ENCODE measurements around the gene DRD3.

The DRD3 gene

GRCh38 chr3:114115143-114115542 lies 63.7 kb downstream of the DRD3 start:
- DNase-seq, result no peak

DNA sequence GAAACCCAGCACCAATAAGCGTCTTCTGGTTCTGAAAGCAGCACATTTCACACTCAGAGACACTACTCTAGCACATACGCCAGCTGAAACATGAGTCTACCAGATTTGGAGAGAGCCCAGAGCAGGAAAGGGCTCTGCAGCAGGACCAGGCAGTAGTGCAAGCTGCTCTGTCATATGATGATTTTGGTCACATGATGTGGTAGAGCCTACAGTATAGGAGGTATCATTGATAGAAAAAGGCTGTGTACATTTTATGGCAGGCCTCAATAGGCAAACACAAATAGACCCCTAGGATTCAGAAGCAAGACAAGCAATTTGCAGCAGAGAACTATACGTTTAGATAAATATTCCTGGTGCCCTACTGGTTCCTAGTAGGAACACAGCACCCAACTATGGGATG lies 64.1 kb downstream of the DRD3 start:
- no peak for DNase-seq

DNA sequence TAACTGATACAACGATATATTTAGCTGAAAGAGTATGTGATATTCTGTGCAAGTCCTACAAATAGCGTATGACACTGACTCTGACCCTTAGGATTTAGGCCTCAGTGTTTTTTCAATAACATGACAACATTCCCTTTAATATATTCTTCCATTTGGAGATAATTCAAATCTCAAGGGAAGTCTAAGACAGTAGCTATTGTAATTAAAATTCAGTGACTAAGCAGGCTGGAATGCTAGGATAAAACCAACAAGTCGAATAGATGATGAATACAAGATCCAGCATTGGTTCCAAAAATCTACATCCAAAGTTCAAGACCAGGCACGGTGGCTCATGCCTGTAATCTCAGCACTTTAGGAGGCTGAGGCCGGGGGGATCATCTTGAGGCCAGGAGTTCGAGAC lies 66.2 kb downstream of the DRD3 start:
- DNase-seq, result no peak

GRCh38 chr3:114111060-114111770 lies 67.6 kb downstream of the DRD3 start:
- DNase-seq, result no peak

GRCh38 chr3:114110439-114110838 lies 68.4 kb downstream of the DRD3 start:
- no peak for DNase-seq

DNA sequence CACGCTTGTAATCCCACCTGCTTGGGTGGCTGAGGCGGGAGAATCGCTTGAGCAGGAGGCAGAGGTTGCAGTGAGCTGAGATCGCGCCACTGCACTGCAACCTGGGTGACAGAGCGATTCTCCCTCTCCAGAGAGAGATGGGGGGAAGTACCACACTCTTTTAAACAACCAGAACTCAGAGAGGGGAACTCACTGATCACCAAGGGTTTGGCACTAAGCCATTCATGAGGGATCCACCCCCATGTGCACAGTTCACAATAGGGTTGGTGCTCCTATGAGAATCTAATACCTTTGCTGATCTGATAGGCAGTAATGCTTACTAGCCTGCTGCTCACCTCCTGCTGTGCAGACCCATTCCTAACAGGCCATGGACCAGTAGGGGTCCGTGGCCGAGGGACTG lies 70.7 kb downstream of the DRD3 start:
- no peak for DNase-seq

- no peak for DNase-seq
These were observed 74.4 kb downstream of the DRD3 start for GRCh38 chr3:114104414-114104813.

DNA sequence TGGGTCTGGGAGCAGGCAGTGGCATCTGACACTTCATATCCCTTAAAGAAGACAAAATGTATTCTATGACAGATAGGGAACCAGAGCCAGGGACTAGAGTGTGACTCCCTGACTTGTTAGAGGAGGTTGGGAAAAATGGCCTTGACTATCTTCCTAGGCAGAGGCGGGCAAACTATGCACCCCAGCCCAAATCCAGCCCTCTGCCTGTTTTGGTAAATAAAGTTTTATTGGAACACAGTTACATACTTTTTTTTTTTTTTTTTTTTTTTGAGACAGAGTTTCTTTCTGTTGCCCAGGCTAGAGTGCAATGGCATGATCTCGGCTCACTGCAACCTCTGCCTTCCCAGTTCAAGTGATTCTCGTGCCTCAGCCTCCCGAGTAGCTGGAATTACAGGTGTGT lies 75.0 kb downstream of the DRD3 start:
- DNase-seq, result no peak

- no peak for DNase-seq
These were observed 75.7 kb downstream of the DRD3 start for GRCh38 chr3:114103181-114103580.

GRCh38 chr3:114101101-114101500 lies 77.8 kb downstream of the DRD3 start:
- DNase-seq, result no peak

DNA sequence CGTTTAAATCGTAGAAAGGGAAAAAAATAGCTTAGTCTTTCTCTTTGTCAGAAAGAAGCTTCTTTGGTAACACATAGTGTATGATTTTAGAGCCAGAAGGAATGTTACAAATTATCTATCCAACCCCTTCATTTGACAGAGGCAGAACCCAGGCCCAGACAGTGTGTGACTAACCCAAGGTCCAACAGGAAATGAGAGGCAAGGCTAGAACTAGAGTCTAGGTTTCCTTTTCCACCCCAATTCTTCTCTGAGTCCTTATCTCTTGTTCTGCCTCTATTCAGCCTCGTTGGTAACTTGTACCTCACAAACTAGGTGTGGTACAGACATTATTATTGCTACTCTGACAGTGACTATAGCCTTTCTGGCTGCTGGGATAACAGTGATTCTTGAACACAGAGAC lies 83.1 kb downstream of the DRD3 start:
- no peak for DNase-seq

DNA sequence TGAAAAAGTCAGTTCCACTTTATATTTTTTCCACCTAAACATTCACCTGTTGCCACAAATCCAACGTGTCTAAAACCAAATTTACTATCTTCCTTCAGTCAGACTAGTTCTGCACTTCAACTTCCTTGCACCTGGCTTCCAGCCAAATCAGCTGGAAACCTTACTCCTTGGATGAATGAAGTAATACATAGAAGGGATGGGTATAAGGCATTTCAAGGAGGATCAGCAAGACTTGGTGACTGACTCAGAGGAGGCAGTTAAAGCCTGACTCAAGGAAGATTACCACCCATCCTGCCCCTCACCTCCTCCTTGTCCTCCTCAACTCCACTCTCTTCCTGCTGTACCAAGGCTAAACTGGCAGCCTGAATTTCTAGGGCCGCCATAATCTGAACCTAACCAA lies 85.3 kb downstream of the DRD3 start:
- DNase-seq, result no peak

GRCh38 chr3:114093016-114093380 lies 85.9 kb downstream of the DRD3 start:
- no peak for DNase-seq

GRCh38 chr3:114092151-114093015 lies 86.5 kb downstream of the DRD3 start:
- no peak for DNase-seq

DNA sequence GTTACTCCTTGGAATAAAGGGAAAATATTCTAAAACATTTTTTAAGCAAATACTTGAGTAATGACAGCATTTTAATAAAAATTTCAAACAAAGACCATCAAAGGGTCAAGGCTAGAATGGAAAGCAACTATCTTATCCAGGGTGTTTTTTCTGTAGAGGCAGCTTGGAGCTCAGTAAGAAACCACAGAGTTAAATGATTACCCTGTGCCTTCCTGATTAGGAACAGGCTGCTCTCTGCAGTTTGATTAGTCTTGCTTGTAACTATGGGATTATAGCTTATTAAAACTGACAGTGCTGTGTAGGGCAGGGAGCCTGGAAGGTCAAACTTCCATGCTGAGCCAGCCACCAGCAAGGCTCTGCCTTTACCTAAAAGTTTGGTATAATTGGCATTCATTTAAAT lies 89.2 kb downstream of the DRD3 start:
- no peak for DNase-seq

- no peak for DNase-seq
These were observed 92.5 kb downstream of the DRD3 start for GRCh38 chr3:114086356-114086755.

DNA sequence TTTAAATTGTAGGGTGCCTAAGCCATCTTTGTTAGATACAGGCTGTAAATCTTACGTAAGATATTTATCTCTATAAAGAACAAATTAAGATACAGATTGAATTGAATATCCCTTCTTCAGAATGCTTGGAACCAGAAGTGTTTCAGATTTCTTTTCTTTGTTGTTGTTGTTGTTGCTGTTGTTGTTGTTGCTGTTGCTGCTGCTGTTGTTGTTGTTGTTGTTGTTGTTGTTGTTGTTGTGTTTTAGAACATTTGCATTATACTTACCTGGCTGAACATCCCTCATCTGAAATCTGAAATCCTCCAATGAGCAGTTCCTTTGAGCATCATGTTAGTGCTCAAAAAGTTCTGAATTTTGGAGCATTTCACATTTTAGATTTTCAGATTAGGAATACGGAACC lies 95.7 kb downstream of the DRD3 start:
- DNase-seq, result no peak

GRCh38 chr3:114081037-114081436 lies 97.8 kb downstream of the DRD3 start:
- no peak for DNase-seq

- DNase-seq, result no peak
These were observed 98.7 kb downstream of the DRD3 start for GRCh38 chr3:114080201-114080600.

DNA sequence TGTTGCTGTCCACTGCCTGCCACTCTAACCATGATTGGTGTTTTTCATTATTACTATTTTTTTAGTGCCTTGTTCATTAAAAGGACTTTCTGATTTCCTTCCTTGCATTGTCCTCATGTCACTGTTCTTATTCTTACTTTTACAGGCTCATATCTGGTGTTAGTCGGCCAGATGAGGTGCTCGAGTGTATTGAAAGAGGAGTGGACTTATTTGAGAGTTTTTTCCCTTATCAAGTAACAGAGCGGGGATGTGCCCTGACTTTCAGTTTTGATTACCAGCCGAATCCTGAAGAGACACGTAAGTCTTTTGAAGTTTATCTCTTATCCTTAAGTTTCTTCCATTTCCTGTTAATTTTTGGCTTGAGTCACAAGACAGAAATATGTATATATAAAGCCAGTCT lies 99.1 kb downstream of the DRD3 start:
- no peak for DNase-seq

DNA sequence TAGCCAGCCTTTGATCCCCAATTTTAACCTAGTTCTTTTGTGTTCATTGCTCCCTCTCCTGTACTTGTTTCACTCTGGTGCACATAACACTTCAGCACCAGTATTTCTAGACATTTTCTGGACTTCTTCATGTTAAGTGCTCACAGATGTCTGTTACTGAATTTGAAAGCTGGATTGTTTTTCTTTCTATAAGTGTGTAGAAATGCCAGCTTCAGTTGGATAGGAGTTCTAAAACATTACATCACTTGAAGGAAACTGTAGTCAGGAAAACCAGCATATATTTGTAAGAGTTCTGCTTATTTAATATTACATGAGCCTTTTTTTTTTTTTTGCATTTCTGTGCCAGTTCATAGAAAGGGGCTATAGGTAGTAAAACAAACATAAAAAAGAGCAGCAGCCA lies 100.7 kb downstream of the DRD3 start:
- no peak for DNase-seq
